K562 (cell line): ENCODE measurements around the gene ARMH3. TPM values are rescaled to one million over a fixed set of nuclear protein-coding genes. Genes with fewer than 3 reads are reported as not detected.

Experiments
- ATAC-seq: fragments of 200-7000 bp; cut with Tn5 transposase; 3 replicates; pipeline ENCODE4 v1.9.1; 2020; ENCODE audit warnings: moderate library complexity
- BruUV-seq: library from RNA; stranded (reverse); fragments of 400-500 nt; replicated peaks from 2 replicates; lab custom pipeline; 2021; lab: Mats Ljungman, UMichigan
- CTCF ChIA-PET: fragments of 300-600 bp; formaldehyde crosslinking; extraction: SDS; loops from one replicate; lab custom pipeline; 2021; ENCODE audit warnings: low intra/inter-chr PET ratio; lab: Yijun Ruan, JAX
- POLR2A ChIA-PET: fragments of 300-600, 350-650 bp; sonication (Branson Sonifier 250); formaldehyde crosslinking; extraction: SDS; loops from one replicate; lab custom pipeline; 2021; ENCODE audit warnings: antibody characterized with exemption, inconsistent platforms; lab: Yijun Ruan, JAX
- DNase-seq, 4 experiments: peaks; one replicate each; pipeline versions ENCODE4 v3.0.0 to v3.0.0-alpha.2; 2011 to 2018; ENCODE audit warnings: low spot score in 3 of 4, mixed read lengths in 3 of 4; ENCODE audit errors: extremely low read depth in 1 of 4
- FAIRE-seq: peaks from 2 replicates; lab custom pipeline; 2011; peaks lifted over from hg19 to GRCh38; lab: Jason Lieb, UNC
- H2AFZ ChIP-seq: 2 replicates; pipeline ENCODE4 v1.6.0; 2011; ENCODE audit warnings: low read depth, low read length, control low read depth, inconsistent platforms
- H3K27ac ChIP-seq: fragments of 200-600 bp; 3 replicates; pipeline ENCODE4 v1.8.0; 2011; ENCODE audit warnings: low read depth, mild to moderate bottlenecking, control low read depth, inconsistent platforms, low read length, moderate library complexity, mixed read lengths; ENCODE audit errors: extremely low read depth
- H3K27me3 ChIP-seq, 2 experiments: fragments of 300-600 bp in 1 of 2; 2 replicates in 1 of 2; 3 replicates in 1 of 2; pipeline versions ENCODE4 v1.6.0 to v1.8.0; 2011; ENCODE audit warnings: inconsistent platforms in 2 of 2, low read length in 2 of 2, mild to moderate bottlenecking in 1 of 2, mixed read lengths in 1 of 2, moderate library complexity in 1 of 2; ENCODE audit not compliant: control insufficient read depth in 2 of 2, insufficient read depth in 2 of 2
- H3K36me3 ChIP-seq: fragments of 300-600 bp; 3 replicates; pipeline ENCODE4 v1.8.0; 2011; ENCODE audit warnings: mild to moderate bottlenecking, low read length, inconsistent platforms; ENCODE audit not compliant: control insufficient read depth, insufficient read depth
- H3K4me1 ChIP-seq, 2 experiments: fragments of 200-600 bp in 1 of 2; replicated peaks in 1 of 2; 2 replicates in 1 of 2; 3 replicates in 1 of 2; pipeline versions ENCODE4 v1.5.1 to v1.8.0; 2011; ENCODE audit warnings: inconsistent platforms in 2 of 2, low read length in 2 of 2, mild to moderate bottlenecking in 1 of 2, mixed read lengths in 1 of 2, moderate library complexity in 1 of 2; ENCODE audit not compliant: control insufficient read depth in 2 of 2, insufficient read depth in 2 of 2
- H3K4me2 ChIP-seq: 2 replicates; pipeline ENCODE4 v1.6.1; 2011; ENCODE audit warnings: low read length, control low read depth, inconsistent platforms, mixed read lengths; ENCODE audit not compliant: insufficient read depth
- H3K4me3 ChIP-seq: fragments of 200-600 bp; sonication (generic), shearing (Covaris generic); 2 replicates; pipeline ENCODE4 v1.5.1; 2016; ENCODE audit warnings: control low read depth, inconsistent platforms
- H3K79me2 ChIP-seq: fragments of 200-600 bp; 3 replicates; pipeline ENCODE4 v1.8.0; 2011; ENCODE audit warnings: low read length, inconsistent platforms; ENCODE audit not compliant: control insufficient read depth, insufficient read depth
- H3K9ac ChIP-seq, 2 experiments: 2 replicates each; pipeline versions ENCODE4 v1.6.0 to v1.6.1; 2011; ENCODE audit warnings: low read depth in 2 of 2, low read length in 2 of 2, control low read depth in 1 of 2, inconsistent platforms in 1 of 2, mild to moderate bottlenecking in 1 of 2, mixed read lengths in 1 of 2; ENCODE audit not compliant: insufficient read depth in 1 of 2
- H3K9me1 ChIP-seq: one replicate; pipeline ENCODE4 v1.6.0; 2011; ENCODE audit warnings: inconsistent platforms, mild to moderate bottlenecking, low read length, moderate library complexity; ENCODE audit not compliant: control insufficient read depth, insufficient read depth
- H3K9me3 ChIP-seq: replicated peaks from 2 replicates; pipeline ENCODE4 v1.5.1; 2011; ENCODE audit warnings: low read depth, low read length, inconsistent platforms; ENCODE audit not compliant: control insufficient read depth, insufficient read depth
- H4K20me1 ChIP-seq: replicated peaks from 2 replicates; pipeline ENCODE4 v1.6.1; 2011; ENCODE audit warnings: low read length, inconsistent platforms, mixed read lengths; ENCODE audit not compliant: control insufficient read depth, insufficient read depth
- CLOCK ChIP-seq: fragments of 250-450 bp; sonication (Bioruptor Pico); IDR thresholded peaks from 2 replicates; pipeline ENCODE4 v1.4.0; 2020; ENCODE audit warnings: mild to moderate bottlenecking, moderate library complexity, borderline replicate concordance
- FOS ChIP-seq: IDR thresholded peaks from 3 replicates; pipeline ENCODE4 v1.6.1; 2011; ENCODE audit not compliant: insufficient read length; ENCODE audit errors: extremely low read depth
- HNRNPL ChIP-seq: fragments of 200-400 bp; formaldehyde crosslinking; IDR thresholded peaks from 2 replicates; pipeline ENCODE4 v1.6.1; 2017; ENCODE audit warnings: low read depth, mild to moderate bottlenecking, low read length
- MTA2 ChIP-seq: fragments of 450-650 bp; IDR thresholded peaks from 2 replicates; pipeline ENCODE4 v1.6.1; 2016; ENCODE audit warnings: low read depth
- POLR2A ChIP-seq: fragments of 450-650 bp; conservative IDR thresholded peaks from 2 replicates; pipeline ENCODE4 v1.6.1; 2016
- SAP30 ChIP-seq: fragments of 200-600 bp; sonication (generic); IDR thresholded peaks from 2 replicates; pipeline ENCODE4 v1.6.1; 2012; ENCODE audit warnings: borderline replicate concordance, low read depth, mild to moderate bottlenecking, moderate library complexity, low read length, control low read depth, inconsistent platforms; ENCODE audit not compliant: insufficient read depth, poor library complexity, severe bottlenecking
- SP2 ChIP-seq: IDR thresholded peaks from 2 replicates; pipeline ENCODE4 v1.6.1; 2011; ENCODE audit warnings: mild to moderate bottlenecking, low read depth, low read length, moderate library complexity; ENCODE audit not compliant: poor library complexity, severe bottlenecking; ENCODE audit errors: extremely low read depth
- TCF7 ChIP-seq: sonication (generic); IDR thresholded peaks from 2 replicates; pipeline ENCODE4 v1.6.1; 2016; ENCODE audit warnings: antibody characterized with exemption, borderline replicate concordance
- WGBS: fragments of 100-300 bp; shearing (Covaris generic); methylation state at CpG from one replicate; pipeline ENCODE4 v1.1.6; 2016; ENCODE audit warnings: low coverage, mixed read lengths; ENCODE audit not compliant: insufficient coverage; ENCODE audit errors: missing lambda C conversion rate; 5-methylcytosine and 5-hydroxymethylcytosine counted together
- in situ Hi-C: fragments of 300-500 bp; cut with MboI; formaldehyde crosslinking; loops from 4 replicates; pipeline ENCODE4 v1.15.0; 2018; ENCODE audit warnings: inconsistent platforms, mixed read lengths
- intact Hi-C: fragments of 100-400 bp; cut with micrococcal nuclease; formaldehyde crosslinking; loops from 2 replicates; pipeline ENCODE4 v1.14.2; 2022
- polyA plus RNA-seq, 8 experiments: library from polyadenylated mRNA; depleted of rRNA in 4 of 8; stranded (reverse) in 5 of 8; unstranded in 3 of 8; fragments of >200 nt; fragmentation: Nextera tagmentation in 2 of 8; fragmentation: Illumina TruSeq in 1 of 8; extraction: Ambion mirVana in 2 of 8; extraction: Trizol in 1 of 8; gene quantifications; 2 replicates each; pipeline versions ENCODE4 v1.2.1 to v1.2.3, GENCODE V29; 2011 to 2014; ENCODE audit warnings: inconsistent platforms in 1 of 8, missing spikeins in 1 of 8
- total RNA-seq, 7 experiments: library from RNA; depleted of rRNA in 6 of 7; stranded (reverse); fragments of >200 nt in 6 of 7; fragmentation: Illumina TruSeq in 2 of 7; extraction: Trizol in 2 of 7; gene quantifications; 2 replicates each; pipeline versions ENCODE4 v1.2.1 to v1.2.3, GENCODE V29; 2011 to 2021; ENCODE audit warnings: low replicate concordance in 1 of 7
- TF ChIP-seq, protein P1 (sequence below): fragments of 450-650 bp; IDR thresholded peaks from 2 replicates; pipeline ENCODE4 v1.6.1; 2016; ENCODE audit warnings: low read depth
- TF ChIP-seq, protein P2 (sequence below): fragments of 450-650 bp; IDR thresholded peaks from 2 replicates; pipeline ENCODE4 v1.6.1; 2016

ARMH3 gene
- total and polyA plus RNA-seq, 9 of the 15 experiments (the other 6 are each of a cell fraction or from before 2014, with no cell fraction given) = 0.29 to 0.73 TPM; not detected in 7

DNA sequence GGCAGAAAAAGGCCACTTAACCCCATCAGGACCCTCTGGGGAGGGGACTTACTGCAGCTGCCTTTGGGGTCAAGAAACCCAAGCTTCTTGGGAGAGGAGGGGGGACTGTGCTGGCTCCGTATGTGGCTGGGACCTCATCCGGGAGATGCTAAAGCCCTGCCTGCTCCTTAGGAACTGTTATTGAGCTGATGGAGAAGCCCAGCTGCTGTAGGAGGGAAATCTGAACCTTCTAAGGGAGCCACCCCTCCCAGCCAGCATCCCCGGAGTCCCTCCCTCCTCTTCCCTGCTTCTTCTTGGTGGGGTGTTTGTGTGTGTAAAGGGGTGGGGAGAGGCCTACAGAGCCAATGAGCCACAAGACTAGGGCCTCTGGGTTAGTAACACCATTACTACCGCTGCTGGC lies 220.6 kb downstream of the ARMH3 start:
- H3K4me3 ChIP-seq = no peak overlapping the region
- H4K20me1 ChIP-seq = 0 out of 2 replicates have a peak, but pooled peaks cover 5% of the 10 kb centered on the region
- whole genome bisulfite sequencing = 67% methylated on average over 4 of the region's 4 CpGs
- FAIRE-seq = no peak
- no peak overlapping the region for H3K9ac ChIP-seq
- no peak overlapping the region for H3K4me2 ChIP-seq
- H2AFZ ChIP-seq = no peak overlapping the region
- no peak overlapping the region for H3K27ac ChIP-seq
- H3K36me3 ChIP-seq = peaks cover 2% of the 10 kb centered on the region; the same call in 1 of the 3 replicates
- ChIA-PET POLR2A (interaction anchor here (1.0 to 1.1 kb wide), 2 partner anchors 220 to 305 kb away, joined by 3 to 4 read pairs; partner anchors contain the start of gene ARMH3), CTCF (interaction anchor here (1.7 kb wide), 1 partner anchor 237 kb away, joined by 17 read pairs; no protein-coding TSS in a partner anchor)
- no TSS peak for BruUV-seq
- H3K27me3 ChIP-seq = no peaks in the 10 kb centered on the region
- H3K9me1 ChIP-seq = peaks cover under 1% of the 10 kb centered on the region
- DNase-seq = peak; percentile 2 to 6 (median 2)
- no peak for ATAC-seq
- in situ Hi-C loops (loop anchor here (5.0 to 25.0 kb wide), 5 partner anchors 207 to 777 kb away; partner anchors contain the start of genes ACTR1A, CUEDC2 and SUFU), intact Hi-C loops (no loop called here)
- no peaks in the 10 kb centered on the region for H3K9me3 ChIP-seq
- peaks cover 5% of the 10 kb centered on the region; the same call in 2 of the 3 replicates for H3K79me2 ChIP-seq
- peaks cover 22 to 35% of the 10 kb centered on the region in 2 experiments for H3K4me1 ChIP-seq
- TF ChIP-seq HNRNPL (no peak), MTA2 (no peak), TCF7 (no peak), POLR2A (no peak), SP2 (no peak), CLOCK (CRISPR knock-in tag) (no peak), SAP30 (no peak), FOS (no peak)
- TF ChIP-seq, protein P1, sequence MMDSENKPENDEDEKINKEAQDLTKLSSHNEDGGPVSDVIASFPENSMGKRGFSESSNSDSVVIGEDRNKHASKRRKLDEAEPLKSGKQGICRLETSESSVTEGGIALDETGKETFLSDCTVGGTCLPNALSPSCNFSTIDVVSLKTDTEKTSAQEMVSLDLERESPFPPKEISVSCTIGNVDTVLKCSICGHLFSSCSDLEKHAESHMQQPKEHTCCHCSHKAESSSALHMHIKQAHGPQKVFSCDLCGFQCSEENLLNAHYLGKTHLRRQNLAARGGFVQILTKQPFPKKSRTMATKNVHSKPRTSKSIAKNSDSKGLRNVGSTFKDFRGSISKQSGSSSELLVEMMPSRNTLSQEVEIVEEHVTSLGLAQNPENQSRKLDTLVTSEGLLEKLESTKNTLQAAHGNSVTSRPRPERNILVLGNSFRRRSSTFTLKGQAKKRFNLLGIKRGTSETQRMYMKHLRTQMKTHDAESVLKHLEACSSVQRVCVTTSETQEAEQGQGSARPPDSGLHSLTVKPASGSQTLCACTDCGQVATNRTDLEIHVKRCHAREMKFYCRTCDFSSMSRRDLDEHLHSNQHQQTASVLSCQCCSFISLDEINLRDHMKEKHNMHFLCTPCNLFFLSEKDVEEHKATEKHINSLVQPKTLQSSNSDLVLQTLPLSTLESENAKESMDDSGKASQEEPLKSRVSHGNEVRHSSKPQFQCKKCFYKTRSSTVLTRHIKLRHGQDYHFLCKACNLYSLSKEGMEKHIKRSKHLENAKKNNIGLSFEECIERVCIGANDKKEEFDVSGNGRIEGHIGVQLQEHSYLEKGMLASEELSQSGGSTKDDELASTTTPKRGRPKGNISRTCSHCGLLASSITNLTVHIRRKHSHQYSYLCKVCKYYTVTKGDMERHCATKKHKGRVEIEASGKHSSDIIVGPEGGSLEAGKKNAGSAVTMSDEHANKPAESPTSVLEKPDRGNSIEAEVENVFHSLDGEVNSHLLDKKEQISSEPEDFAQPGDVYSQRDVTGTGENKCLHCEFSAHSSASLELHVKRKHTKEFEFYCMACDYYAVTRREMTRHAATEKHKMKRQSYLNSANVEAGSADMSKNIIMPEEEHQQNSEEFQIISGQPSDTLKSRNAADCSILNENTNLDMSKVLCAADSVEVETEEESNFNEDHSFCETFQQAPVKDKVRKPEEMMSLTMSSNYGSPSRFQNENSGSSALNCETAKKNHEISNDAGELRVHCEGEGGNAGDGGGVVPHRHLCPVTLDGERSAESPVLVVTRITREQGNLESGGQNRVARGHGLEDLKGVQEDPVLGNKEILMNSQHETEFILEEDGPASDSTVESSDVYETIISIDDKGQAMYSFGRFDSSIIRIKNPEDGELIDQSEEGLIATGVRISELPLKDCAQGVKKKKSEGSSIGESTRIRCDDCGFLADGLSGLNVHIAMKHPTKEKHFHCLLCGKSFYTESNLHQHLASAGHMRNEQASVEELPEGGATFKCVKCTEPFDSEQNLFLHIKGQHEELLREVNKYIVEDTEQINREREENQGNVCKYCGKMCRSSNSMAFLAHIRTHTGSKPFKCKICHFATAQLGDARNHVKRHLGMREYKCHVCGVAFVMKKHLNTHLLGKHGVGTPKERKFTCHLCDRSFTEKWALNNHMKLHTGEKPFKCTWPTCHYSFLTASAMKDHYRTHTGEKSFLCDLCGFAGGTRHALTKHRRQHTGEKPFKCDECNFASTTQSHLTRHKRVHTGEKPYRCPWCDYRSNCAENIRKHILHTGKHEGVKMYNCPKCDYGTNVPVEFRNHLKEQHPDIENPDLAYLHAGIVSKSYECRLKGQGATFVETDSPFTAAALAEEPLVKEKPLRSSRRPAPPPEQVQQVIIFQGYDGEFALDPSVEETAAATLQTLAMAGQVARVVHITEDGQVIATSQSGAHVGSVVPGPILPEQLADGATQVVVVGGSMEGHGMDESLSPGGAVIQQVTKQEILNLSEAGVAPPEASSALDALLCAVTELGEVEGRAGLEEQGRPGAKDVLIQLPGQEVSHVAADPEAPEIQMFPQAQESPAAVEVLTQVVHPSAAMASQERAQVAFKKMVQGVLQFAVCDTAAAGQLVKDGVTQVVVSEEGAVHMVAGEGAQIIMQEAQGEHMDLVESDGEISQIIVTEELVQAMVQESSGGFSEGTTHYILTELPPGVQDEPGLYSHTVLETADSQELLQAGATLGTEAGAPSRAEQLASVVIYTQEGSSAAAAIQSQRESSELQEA = no peak
- TF ChIP-seq, protein P2, sequence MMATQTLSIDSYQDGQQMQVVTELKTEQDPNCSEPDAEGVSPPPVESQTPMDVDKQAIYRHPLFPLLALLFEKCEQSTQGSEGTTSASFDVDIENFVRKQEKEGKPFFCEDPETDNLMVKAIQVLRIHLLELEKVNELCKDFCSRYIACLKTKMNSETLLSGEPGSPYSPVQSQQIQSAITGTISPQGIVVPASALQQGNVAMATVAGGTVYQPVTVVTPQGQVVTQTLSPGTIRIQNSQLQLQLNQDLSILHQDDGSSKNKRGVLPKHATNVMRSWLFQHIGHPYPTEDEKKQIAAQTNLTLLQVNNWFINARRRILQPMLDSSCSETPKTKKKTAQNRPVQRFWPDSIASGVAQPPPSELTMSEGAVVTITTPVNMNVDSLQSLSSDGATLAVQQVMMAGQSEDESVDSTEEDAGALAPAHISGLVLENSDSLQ = no peak
